ENCODE measurements around the gene LYSET.
"Not testable (repeated sequence)": the region's sequence is repeated elsewhere in the genome, so short reads cannot be mapped to it uniquely, and the experiment has no call there.

Gene LYSET

DNA sequence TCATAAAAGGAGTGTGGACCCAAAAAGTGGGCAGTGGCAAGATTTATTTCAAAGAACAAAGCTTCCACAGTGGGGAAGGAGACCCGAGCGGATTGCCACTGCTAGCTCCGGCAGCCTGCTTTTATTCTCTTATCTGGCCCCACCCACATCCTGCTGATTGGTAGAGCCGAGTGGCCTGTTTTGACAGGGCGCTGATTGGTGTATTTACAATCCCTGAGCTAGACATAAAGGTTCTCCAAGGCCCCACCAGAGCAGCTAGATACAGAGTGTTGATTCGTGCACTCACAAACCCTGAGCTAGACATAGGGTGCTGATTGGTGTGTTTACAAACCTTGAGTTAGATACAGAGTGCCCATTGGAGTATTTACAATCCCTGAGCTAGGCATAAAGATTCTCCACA, 15.5 kb upstream of the LYSET start:
- DNase-seq: not testable (repeated sequence)

DNA sequence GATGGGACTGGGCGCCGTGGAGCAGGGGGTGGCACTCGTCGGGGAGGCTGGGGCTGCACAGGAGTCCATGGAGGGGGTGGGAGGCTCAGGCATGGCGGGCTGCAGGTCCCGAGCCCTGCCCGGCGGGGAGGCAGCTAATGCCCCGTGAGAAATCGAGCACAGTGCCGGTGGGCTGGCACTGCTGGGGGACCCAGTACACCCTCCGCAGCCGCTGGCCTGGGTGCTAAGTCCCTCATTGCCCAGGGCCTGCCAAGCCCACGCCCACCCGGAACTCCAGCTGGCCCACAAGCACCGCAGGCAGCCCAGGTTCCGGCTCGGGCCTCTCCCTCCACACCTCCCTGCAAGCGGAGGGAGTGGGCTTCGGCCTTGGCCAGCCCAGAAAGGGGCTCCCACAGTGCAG, 15.0 kb upstream of the LYSET start:
- not testable (repeated sequence) for DNase-seq

DNA sequence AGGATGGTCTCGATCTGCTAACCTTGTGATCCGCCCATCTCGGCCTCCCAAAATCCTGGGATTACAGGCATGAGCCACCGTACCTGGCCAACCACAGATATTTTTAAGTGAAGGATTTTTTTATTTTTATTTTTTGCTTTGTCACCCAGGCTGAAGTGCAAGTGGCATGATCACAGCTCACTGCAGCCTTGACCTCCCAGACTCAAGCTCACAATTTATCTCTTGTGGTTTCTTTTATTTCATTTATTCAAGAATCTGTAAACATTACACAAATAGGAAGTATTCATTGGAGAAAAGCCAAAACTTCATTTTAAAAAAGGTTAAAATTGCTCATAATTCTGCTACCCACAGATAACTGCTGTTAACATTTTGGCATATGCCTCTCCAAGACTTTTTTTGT, 13.7 kb upstream of the LYSET start:
- no peak for DNase-seq

DNA sequence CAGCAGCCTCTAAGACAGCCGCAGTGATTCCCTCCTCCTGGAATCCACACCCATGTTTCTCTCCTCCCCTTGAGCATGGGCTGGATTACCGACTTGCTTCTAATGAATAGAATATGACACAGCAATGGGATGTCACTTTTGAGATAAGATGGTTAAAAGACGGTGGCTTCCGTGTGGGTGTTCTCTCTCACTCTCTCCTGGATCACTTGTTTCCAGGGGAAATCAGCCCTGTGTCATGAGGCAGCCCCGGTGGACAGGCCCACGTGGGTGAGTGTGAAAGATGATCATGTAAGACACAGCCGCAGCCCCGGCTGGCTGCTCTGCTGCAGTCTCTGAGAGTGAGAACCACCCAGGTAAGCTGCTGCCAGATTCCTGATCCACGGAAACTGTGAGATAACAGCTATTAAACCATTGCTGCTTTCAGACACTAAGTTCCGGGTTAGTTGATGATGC, 11.1 kb upstream of the LYSET start:
- no peak for DNase-seq

DNA sequence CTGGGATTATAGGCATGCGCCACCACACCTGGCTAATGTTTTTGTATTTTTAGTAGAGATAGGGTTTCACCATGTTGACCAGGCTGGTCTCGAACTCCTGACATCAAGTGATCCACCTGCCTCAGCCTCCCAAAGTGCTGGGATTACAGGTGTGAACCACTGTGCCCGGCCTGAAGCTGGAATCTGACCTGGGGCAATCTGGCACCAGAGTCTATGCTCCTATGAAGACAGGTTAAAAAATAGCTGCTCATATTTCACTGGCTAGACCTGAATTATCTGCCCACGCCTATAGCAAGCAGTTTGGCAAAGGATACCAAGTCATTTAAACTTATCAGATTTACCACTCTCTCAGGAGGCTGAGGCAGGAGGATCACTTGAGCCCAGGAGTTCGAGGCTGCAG, 10.4 kb upstream of the LYSET start:
- DNase-seq: not testable (repeated sequence)

DNA sequence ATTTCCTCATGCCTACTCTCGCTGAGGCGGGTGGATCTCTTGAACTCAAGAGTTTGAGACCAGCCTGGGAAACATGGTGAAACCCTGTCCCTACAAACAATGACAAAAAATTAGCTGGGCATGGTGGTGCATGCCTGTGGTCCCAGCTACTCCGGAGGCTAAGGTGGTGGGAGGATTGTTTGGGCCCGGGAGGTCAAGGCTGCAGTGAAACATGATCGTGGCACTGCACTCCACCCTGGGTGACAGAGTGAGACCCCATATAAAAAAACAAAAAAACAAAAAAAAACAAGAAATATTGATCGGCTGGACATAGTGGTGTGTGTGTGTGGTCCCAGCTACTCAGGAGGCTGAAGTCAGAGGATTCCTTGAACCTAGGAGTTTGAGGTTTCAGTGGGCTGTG, 9.6 kb upstream of the LYSET start:
- no peak for DNase-seq

DNA sequence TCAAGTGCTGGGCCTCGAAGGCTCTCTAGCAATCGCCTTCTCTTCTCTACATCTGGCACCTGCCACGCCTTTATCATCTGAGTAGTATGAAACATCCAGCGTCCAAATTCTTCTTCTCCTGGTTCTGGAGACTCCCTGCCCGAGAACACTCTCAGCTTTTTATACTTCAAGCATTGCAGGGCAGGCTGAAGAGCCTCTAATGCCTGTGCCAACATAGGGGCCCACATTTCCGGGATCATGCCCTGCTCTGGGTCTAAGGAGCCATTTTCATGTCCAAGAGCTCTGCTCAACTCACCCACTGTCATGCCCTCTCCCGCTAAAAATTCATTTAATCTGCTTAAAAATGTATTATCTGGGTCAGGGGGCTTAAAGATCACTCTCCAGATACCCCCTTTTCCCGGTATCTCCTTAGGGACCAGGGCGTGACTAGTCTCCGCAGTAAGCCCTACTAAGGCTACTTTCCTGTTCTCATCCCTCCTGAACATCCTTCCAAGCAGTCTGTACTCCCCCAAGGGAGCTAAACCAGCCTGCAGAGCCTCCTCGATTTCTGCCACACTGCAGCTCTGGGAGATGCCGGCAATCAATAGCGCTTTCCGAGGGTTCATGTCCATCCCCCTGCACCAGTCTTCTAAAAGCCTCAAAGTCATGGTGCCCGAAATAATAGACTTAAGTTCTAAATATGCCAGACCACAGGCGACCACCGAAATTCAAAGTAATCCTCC, 1.4 kb upstream of the LYSET start:
- DNase-seq: no peak

DNA sequence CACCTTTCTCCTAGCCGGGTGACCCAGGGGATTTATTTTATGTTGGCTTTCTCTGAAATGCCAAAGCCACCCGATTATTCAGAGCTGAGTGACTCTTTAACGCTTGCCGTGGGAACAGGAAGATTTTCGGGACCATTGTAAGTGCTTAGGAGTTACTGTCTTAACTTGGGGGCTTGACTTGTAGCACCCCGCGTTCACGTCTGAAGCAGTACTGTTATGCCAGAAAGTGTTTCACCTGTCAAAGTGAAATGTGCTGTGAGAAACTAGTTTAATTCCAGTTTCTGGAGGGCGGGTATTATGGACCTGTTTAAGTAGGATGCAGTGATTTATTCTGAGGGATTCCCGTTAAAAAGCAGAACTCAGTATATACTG, 218 bp downstream of the LYSET start:
- DNase-seq: no peak

DNA sequence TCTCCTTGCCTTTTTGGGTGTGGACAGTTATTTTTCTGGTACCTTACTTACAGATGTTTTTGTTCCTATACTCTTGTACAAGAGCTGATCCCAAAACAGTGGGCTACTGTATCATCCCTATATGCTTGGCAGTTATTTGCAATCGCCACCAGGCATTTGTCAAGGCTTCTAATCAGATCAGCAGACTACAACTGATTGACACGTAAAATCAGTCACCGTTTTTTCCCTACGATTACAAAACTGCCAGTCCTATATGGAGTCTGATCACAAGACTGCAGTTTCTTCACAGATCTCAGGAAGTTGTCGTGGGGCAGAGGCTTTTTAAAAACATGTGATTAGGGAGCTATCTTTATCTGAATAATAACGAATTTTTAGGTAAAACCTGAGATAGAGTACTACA, 1.3 kb downstream of the LYSET start:
- no peak for DNase-seq

DNA sequence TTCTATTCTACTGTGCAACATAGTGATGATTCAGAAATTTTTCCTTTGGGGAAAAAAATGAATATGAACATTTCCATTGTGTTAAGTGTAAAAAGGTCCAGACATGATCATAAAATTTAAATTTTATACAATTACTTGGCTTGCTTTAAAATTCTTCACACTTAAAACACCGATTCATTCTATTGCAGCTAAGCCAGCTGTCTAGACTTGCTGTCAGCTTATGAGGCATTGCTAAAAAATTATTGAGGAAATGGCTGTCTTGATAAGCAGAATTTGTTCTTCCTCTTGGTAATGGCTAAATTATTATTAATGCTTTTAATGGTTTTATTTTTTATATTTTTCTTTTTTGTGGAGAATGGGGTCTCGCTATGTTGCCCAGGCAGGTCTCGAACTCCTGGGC, 1.8 kb downstream of the LYSET start:
- no peak for DNase-seq

DNA sequence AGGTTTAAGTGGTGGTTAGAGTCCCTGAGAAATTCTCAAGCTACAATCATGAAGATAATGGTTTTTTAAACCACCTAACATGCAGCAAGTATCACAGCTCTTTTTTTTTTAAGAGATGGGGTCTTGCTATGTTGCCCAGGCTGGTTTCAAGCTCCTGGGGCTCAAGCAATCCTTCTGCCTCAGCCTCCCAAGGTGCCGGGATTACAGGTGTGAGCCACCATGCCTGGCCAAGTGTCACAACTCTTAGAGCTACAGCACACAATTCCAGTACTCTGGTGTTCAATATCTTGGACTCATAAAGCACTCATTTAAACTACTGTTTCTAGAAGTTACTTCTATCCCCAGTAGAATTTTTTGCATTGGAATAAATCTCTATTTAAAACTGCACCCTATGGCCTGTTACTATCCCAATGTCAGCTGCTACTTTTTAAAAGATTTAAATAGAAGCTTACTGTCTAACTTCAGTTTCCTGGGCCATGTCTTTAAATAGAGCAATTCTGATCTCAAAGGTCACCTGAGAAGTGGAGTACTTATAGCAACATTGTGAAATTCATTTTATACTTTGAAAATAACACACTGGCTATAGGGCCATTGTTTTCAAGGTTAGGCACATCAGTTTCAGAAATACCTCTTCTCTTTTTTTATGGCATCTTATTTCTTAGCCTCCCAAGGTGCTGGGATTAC, 10.3 kb downstream of the LYSET start:
- no peak for DNase-seq

DNA sequence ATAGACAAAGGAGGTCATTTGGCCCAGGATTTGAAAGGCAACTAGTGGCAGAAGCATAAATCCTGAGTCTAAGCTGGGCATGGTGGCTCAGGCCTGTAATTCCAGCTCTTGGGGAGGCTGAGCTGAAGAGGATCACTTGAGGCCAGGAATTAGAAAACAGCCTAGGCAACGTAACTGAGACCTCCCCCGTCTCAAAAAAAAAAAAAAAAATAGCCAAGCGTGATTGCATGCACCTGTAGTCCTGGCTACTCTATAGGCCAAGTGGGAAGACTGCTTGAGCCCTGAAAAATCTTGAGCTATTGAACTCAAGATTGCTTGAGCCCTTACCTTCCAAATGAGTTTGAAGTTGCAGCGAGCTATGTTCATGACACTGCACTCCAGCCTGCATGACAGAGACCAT, 13.9 kb downstream of the LYSET start:
- no peak for DNase-seq

DNA sequence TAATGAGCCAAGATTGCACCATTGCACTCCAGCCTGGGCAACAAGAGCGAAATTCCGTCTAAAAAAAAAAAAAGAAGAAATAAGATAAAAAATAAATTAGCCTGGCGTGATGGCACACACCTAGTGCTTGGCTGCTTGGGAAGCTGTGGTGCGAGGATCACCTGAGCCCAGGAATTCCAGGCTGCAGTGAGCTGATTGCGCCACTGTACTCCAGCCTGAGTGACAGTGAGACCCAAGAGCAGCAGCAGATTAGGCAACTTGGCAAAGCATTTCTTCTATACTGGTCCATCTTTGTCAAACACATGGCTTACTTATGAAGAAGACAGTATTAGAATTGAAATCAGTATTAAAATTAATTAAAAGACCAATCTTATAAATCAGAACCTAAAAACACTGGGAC, 15.4 kb downstream of the LYSET start:
- no peak for DNase-seq

DNA sequence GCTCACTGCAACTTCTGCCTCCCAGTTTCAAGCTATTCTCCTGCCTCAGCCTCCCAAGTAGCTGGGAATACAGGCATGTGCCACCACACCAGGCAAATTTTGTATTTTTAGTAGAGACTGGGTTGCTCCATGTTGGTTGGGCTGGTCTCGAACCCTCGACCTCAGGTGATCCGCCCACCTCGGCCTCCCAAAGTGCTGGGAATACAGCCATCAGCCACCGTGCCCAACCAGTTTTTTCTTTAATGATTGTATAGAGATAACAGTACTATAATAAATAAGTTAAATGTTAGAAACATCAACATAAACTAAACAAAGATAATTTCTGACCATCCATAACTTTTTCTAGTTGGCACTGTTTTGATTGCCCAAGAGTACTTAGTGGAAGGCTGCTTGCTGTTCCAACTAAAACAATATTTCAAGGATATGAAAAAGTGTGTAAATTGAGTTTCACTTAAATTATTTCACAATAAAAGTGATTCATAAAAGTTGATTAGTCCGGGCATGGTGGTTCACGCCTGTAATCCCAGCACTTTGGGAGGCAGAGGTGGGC, 16.1 kb downstream of the LYSET start:
- DNase-seq: no peak

DNA sequence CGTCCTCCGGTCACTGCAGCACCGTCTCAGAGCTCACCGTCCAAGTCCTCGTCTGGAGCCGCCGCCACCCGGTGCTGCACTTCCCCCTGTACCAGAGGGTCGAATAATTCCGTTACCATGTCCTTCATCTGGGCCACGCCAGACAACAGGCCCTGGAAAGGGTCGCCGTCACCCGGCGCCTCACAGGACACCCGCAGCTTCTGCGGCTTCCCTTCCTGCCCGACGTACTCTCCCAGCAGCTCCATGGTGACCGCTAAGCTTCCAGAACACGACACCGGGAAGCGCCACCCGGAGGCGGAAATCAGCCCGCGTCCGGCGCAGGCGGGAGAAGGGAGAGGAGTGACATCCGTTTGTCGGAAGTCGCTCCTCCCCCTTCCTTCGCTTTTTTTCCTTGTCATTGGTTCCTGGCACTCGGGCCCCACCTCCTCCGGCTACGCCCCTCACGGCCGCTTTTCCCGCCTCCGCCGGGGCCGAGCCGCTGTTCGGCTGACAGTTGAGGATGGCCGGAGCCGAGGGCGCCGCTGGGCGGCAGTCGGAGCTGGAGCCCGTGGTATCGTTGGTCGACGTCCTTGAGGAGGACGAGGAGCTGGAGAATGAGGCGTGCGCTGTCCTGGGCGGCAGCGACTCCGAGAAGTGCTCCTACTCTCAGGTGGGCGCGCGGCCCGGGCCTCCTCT, 21.8 kb downstream of the LYSET start, which contains the start of the genes GON7 and UBR7:
GON7 (minus strand) TSS at position 273 of the 675 bp plus-strand sequence; CDS start at position 245, 28 bp downstream.
UBR7 (plus strand) TSS at position 464 of the 675 bp plus-strand sequence; CDS start at position 500, 36 bp downstream.
- peak; percentile 96 for DNase-seq

DNA sequence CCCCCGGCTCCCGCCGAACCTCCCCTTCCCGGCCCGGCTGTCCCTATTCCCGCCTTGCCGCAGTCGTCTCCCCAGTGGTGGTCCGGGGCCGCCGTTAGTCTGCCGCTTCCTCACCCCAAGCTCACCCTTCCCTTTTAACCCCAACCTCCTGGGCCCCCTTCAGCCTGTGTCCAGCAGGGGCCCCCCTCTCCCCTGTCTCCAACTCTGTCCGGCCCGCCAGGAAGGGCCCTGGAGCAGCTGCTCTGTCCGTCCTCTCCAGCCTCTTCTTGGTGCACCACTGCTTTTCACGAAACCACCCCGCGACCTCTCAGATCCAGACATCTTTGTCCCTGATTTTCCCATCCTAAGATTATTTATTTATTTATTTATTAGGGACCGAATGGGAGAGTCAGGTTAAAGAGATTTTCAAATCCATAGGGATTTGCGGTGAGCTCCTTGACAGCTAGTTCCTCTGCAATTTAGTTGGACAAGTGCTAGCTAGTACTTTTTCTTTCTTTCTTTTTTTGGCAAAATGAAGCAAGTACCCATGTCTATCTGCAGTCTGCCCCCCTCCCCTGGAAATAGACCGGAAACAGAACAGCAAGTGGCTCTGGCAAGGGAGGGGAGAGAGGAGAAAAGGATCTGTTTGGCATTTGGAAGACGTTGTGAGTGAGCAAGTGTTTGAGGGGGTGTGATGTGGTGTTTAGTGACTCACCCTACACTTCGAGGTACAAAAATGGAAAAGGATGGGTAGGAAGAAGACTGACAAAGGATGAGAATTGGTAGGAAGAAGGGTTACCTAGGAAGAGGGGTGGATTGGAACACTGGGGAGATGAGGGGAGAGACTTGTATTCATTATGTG, 22.6 kb downstream of the LYSET start:
- DNase-seq: no peak

DNA sequence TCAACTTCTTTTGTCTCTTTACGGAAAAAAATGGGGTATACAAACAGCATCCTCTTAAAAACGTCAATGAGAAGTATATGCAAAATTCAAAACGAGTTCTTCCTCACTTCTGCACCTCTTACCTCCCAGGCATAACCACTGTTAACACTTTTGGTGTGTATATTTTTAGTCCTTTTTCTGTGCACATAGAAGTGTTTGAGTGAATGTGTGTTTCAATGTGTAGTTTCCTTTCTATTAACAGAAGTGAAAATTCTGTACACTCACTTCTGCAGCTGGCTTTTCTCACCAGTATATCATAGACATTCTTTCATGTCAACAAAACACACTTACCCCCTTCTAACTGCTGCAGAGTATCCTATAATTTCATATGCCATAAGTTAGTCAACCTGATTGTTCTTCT, 27.3 kb downstream of the LYSET start:
- DNase-seq: no peak

DNA sequence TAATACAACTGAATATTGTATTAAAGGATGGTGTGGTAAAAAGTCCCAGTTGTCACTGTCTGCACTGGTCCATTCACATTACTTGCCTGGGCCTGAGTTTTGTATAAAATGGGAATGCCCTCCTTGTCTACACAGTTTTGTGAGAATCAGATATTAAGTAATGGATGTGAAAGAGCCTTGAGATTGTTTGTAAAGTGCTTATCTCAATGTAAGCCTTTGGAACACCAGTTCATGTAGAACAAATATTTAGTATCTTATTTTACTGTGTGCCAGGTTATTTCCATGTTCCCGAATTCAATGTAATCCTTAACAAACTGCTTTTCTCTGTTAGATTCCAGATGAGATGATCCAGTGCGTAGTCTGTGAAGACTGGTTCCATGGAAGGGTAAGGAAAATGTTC, 29.5 kb downstream of the LYSET start:
- DNase-seq: no peak

DNA sequence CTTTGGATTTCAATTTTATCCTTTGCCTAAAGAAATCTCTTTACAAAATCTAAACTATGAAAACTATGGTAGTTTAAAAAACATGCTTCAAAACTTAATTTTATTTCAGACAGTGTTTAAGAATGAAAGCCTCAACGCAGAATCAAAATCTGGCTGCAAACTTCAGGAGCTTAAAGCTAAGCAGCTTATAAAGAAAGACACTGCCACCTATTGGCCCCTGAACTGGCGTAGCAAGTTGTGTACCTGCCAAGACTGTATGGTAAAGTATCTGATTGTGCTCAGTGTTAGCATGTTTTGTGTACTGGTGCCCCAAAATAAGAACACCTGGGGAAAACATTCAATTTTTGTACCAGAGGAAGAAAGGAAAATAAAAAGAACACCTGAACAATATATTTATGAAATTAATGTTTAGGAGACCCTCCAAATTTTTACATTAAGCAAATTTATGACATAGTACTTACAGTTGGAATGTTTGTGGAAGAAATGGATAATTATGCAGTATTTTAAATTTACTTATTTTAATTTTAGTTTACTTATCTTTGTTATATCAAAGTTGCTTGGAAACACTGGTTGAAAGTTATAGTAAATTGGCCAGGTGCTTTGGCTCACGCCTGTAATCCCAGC, 34.1 kb downstream of the LYSET start:
- DNase-seq: no peak

DNA sequence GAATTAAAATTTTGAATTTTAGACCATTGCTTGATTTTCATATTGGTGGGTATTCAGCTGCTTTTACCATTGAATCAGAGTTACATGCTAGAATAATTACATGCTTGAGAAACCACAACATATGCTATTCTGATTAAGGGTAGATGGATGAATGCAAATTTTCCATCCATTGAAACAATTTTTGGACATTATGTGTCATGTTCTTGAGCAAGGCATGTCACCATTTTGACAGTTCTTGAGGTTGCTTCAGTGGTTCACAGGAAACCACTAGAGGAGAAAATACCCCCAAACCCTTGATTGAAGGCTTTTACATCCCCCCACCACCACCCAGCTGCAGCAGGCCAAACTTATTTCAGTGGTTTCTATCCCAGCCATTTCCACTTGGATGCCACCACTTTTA, 35.4 kb downstream of the LYSET start:
- DNase-seq: no peak

DNA sequence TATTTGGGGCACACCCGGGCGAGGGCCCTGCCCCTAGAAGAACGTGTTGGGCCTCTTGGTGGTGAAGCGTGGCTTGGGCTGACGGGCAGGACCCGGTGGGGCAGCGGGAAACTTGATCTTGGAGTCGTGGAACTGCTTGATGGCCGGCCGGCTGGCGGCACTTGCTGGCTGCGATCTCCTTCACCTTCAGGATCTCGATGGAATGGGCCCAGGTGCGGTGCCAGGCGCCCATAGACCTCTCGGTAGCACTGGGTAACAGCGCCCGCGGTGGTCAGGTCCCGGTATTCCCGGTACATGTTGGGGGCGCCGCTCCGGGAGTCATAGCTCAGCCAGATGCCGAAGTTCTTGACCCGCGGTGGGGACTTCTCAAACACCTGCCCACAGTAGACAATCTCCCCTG, 38.4 kb downstream of the LYSET start:
- DNase-seq: no peak

DNA sequence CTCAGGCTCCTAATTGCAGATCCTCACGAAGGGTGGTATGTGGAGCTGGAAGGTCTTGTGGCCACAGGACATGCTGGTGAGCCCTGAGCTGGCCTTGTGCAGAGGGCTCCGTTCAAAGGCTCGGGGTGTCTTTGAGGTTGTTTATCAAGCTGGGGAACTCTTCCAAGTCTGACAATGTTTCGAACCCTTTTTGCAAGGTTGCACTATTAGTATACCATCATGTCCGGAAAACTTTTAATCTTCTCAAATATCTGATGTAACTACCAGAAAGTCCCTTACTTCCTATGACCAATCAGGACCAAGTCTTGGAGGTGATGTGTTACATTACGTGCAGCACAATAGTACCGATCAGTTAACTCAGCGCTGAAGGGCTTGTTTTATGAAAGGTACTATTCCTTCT, 43.4 kb downstream of the LYSET start:
- no peak for DNase-seq

Data from NCI-H187 treated with DMSO at 0.1 percent for 48 hours (cell line).